Ammon's horn (tissue), 1 donor: ENCODE results near the gene ZDHHC4.

Experiments
- DNase-seq: peaks from one replicate; pipeline ENCODE4 v3.0.0-alpha.2; 2016; ENCODE audit warnings: low spot score

ZDHHC4 gene

DNA sequence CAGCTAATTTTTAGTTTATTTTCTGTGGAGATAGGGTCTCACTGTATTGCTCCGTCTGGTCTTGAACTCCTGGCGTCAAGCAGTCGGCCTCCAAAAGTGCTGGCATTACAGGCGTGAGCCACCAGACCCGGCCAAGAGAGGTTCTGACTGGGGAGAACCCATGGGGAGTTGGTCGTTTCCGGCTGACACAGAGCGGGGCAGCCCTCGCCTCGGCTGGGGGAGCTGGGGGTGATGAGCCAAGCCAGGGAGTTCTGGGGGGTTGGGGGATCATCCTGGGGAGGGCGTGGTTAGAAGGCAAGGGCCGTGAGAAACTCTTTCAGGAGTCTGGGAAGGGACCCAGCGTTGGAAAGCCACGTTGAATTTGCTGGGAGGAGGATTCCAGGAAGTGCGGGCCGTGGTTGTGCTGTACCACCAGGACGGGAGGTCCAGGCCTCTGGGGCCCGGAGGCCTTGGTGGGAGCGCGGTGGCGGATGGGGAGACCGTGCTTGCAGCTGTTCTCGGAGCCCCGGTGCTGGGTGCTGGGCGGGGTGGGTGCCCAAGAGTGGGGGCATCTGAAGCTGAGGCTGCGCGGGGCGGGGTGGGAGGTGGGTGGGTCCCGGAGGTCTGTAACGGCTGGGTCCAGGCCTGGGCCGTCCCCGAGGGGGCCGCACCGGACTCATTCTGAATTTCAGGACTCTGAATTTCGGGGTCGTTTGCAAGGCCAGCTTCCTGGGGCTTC lies 29.8 kb downstream of the ZDHHC4 start:
- no peak for DNase-seq

DNA sequence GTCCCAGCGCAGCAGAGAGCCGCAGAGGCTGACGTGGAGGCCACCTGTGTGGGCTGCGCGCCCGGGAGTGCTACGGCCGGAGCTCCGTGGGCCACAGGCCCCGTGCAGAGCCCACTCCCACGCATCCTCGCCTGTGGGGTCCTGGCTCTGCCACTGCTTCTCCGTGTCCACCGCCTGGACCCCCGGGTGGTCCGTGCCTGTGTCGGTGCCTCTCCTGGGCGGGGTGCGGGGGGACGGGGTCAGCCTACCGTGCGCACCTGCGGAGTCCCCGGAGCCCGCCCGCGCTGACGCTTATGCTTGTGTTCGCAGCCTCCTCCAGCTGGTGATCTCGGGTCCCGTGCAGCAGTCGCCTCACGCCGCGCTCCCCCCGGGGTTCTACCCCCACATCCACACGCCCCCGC lies 30.4 kb downstream of the ZDHHC4 start:
- no peak for DNase-seq

DNA sequence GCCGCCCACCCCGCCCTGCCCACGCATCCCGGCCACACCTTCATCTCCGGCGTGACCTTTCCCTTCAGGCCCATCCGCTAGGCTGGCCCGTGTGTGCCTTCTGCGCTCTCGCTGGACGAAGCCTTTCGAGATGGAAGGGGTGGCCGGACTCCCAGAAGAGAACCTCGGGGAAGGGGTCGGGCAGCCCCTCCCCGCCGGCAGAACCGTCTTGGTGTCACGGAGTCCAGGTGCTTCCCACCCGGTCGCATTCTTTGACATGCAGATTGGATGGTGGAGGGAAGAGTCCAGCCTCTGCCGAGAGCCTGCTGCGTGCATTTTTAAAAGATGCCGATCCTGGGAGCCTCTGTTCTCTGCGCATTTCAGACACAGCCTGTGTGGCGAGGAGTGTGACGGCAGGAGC lies 30.8 kb downstream of the ZDHHC4 start:
- no peak for DNase-seq

DNA sequence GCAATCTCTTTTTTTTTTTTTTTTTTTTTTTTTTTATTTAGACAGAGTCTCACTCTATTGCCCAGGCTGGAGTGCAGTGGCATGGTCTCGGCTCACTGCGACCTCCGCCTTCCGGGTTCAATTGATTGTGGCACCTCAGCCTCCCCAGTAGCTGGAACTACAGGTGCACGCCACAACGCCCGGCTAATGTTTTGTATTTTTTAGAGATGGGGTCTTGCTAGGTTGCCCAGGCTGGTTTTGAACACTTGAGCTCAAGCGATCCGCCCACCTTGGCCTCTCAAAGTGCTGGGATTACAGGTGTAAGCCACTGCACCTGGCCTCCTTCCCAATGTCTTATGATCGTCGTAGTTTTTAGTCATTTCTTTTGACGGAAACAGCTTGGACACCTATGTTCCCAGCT lies 31.5 kb downstream of the ZDHHC4 start:
- no peak for DNase-seq

DNA sequence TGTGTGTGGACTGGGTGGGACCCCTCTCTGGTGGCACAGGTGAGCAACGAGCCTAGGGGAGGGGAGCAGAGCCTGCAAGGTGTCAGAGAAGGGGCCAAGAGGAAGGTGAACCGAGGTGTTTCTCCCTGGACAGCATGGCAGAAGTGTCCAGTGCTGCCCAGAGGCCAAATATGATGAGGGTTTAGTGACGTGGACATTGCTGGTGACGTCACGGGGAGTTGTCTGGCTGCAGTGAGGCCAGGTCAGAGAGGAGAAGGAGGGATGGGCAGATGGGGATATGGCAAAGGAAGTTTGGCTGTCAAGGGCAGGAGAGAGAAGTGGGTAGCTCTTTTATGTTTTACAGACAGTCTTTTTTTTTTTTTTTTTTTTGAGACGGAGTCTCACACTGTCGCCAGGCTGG lies 35.6 kb downstream of the ZDHHC4 start:
- no peak for DNase-seq

DNA sequence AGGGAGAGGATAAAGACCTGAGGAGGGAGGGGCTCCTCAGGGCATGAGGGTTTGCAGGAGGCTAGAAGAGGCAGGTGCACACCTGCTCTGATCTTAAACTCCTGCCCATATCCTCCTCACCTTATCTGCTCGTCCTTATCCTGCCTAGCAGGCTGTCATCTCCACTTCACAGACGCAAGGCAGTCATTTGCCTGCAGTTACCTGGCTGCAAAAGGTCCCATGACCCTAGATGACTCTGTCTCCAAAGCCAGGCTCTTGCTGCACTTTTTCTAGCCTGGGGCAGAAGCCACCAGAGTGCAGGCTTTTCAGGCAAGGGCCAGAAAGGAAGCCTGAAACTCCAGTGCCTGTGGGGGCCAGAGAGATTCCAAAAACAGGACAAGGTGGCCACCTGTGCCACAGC lies 36.5 kb downstream of the ZDHHC4 start:
- no peak for DNase-seq

DNA sequence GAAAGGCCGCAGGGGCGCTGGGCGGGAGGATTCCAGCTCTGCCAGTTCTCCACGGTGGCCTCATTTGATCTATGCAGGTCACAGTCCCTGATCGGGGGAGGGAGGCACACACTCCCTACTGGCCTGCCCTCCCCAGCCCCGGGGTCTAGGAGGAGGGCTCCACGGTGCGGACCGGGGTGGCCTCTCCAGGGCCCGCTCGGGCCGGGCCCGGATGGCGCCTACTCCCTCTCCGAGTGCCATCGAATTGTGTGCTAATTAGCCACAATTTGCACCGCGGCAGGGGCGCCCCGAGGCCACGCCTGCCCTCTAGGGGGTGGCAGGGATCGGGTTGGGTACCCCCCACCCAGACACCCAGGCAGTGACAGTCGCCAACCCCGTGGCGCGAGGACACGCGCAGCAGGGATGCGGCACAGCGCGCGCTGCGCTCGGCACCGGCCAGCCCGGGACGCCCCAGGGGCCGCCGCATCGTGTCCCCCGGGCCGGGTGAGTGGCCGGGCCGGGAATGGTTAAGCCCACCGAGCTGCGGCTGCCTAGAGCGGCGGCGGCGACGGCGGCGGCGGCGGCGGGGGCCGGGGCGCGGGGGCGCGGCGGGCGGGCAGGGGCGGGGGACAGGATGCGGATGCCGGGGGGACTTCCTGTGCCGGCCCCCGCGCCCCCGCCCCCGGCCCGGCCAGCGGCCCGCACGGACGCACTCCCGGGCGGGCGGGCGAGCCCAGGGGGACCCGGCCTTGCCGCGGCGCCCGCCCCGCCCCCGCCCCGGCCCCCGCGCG lies 37.9 kb downstream of the ZDHHC4 start, which contains the start of gene ZNF853:
Gene ZNF853, plus strand, starts transcription at position 658 of the 770 bp plus-strand sequence. CDS start 565 bp downstream, outside the sequence.
- DNase-seq, result no peak

DNA sequence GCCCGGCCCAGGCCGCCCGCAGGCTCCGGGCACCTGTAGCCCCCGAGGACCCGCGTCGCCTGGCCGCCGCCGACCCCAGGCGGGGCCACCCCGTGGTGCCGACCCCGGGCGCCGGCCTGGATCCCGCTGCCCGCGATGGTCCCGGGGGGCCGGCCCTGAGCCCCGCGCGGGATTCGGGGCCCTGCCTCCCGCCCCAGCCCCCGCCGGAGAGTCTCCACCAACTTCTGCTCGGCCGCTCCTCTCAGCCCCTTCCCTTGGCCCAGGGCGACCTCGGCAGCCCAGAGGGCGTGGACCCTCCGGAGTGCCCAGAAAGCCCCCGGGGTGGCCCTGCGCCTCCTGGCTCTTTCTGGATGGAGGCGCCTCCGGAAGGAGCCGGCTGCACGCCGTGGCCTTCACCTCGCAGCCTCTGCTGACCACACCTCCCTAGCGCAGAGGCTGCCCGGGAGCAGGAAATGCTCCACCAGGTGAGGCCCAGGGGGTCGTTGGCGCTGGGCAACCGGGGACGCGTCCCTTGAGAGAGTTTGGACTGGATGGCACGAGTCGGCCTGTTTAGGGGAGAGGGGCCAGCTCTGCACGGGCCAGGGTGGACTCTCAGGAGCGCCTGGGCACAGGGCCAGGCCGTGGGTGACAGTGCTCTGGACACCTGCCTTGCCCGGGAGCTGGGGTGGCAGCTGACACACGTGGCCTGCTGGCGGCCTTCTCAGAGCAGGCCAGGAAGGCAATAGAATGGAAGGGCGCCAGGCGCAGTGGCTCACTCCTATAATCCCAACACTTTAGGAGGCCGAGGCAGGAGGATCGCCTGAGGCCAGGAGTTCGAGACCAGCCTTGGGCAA lies 38.7 kb downstream of the ZDHHC4 start:
- no peak for DNase-seq

DNA sequence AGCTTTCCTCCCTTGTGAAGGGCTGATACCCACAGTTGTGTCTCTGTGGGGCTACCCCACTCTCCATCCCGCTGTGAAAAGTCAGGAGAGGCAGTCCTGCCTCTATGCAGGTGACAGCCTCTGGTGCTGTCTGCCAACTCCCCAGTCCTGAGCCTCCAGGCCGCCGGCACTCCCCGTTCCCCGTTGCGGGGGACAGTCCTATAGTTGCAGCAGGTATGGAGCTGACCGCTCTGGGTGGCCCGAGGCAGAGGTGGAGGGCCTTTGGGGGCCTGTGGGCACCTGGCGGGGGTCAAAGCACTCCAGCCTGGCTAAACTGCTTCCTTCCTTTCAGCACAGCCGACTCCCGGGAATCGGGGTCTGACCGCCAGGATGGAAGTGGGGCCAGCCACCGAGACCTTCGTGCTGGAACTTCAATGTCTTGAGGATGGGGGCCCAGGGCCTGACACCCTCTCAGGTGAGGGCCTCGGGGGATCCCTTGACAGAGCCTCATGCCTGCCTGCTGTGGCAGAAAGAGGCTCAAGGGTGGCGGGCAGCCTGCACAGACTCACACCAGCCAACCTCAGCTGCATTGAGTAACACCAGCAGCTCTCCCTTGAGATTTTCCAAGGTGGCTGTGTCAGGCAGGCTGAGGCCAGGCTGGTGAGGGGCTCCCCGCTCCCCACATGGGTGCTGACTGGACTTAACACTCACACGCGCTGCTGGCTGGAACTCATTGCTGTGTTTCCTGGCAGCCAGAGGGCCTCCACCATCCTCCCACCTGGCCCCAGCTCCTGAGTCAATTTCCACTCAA lies 39.8 kb downstream of the ZDHHC4 start:
- DNase-seq, result no peak

DNA sequence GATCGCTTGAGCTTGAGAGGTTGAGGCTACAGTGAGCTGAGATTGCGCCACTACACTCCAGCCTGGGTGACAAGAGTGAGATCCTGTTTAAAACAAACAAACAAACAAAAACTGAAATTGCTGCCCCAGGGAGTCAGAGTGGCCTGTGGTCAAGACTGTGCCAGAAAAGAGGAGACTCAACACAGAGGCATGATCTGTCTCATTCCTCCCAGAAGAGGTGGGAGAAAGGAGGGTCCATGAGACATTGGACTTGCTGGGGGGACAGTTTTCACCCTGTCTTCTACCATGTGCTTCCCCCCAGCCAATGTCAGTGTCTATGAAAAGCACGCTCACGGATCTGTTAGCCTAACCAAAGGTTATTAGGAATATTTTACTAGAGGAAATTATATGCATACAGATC lies 41.4 kb downstream of the ZDHHC4 start:
- no peak for DNase-seq

DNA sequence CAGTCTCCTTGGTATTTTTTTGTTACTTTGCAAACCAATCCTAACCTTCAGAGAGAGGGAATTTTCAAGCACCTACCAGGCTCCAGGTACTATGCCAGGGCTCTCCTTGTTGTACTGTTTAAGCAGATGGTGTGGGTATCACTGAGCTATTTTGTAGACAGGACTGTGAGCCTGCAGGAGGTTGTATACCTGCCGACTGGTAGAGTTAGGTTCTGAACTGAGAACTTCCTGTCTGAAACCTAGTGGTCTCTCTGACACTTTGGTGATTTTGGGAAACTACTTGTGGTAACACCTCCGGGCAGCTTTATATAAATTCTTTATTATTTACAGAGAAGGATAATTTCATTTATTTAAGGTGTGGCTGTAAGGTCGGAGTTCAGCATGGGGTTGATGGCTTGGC lies 42.7 kb downstream of the ZDHHC4 start:
- DNase-seq, result no peak

DNA sequence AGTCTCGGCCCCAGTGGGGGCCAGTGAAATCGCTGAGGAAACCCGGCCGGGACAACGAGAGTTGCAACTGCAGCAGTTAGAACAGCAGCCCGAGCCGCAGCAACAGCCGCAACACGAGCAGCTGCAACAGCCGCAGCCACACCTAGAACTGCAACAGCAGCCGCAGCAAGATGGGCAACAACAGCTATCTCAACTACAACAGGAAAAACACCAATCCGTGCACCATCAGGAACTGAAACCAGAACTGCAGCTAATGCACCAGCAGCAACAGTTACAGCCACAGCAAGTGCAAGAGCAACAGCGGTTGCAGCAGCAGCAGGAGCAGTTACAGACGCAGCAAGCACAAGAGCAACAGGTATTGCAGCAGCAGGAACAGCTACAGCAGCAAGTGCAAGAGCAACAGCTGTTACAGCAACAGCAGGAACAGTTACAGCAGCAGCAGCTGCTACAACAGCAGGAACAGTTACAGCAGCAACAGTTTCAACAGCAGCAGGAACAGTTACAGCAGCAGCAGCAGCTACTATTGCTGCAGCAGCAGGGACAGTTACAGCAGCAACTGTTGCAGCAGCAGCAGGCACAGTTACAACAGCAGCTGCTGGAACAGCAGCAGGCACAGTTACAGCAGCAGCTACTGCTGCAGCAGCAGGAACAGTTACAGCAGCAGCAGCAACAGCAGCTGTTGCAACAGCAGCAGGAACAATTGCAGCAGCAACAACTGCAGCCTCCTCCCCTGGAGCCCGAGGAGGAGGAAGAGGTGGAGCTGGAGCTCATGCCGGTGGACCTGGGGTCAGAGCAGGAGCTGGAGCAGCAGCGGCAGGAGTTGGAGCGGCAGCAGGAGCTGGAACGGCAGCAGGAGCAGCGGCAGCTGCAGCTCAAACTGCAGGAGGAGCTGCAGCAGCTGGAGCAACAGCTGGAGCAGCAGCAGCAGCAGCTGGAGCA lies 44.2 kb downstream of the ZDHHC4 start:
- no peak for DNase-seq

DNA sequence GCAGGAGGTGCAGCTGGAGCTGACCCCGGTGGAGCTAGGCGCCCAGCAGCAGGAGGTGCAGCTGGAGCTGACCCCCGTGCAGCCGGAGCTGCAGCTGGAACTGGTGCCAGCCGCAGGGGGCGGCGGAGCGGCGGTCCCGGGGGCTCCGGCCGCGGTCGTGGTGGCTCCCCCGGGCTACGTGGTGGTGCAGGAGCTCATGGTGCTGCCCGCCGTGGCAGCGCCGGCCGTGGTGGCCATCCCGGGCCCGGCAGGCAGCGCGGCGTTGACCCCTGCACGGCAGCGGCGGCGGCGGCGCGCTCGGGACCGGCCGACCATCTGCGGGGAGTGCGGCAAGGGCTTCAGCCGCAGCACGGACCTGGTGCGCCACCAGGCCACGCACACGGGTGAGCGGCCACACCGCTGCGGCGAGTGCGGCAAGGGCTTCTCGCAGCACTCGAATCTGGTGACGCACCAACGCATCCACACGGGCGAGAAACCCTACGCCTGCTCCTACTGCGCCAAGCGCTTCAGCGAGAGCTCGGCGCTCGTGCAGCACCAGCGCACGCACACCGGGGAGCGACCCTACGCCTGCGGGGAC lies 45.0 kb downstream of the ZDHHC4 start:
- no peak for DNase-seq

DNA sequence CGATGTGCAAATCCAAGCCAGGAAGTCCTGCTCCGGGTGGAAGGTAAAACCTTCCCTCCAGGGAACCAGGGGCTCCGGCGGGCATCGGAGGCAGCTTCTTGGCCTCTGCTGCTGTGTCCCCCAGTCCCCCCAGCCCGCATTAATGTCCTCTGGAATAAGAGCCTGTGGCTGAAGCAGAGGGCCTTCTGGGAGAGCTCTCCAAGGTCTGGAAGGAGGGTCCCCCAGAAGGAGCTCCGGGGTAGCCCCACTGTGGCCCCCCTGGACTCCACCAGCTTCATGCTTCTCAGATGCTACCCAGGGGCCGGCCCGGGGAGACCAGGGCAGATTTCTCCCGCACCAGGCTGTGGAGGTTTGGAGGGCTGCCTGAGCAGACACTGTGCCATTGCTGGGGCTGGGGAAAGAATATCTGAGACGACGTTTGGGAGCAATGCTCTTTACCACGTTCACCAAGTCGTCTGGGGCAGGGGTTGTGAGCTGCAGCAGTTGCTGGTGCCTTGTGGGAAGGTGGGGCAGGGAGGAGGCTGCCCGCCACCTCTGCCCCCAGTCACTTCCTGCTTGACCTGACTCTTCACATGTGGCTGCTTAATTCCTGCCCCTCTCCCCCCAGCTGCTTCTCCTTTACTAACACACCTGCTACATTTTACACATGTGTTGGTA lies 46.5 kb downstream of the ZDHHC4 start:
- DNase-seq, result no peak

DNA sequence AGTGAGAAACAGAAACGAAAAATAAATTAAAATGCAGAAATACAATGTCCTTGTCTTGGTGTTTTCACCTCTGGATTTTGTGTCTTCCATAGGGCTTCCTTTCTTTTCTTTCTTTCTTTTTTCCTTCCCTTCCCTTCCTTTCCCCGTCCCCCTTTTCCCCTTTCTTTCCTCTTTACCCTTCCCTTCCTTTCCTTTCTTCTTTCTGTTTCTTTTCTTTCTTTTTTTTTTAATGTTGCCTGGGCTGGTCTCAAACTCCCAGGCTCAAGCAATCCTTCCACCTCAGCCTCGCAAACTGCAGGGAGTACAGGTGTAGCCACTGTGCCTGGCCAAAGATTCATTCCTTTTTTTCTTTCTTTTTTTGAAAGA lies 47.0 kb downstream of the ZDHHC4 start:
- DNase-seq, result no peak

DNA sequence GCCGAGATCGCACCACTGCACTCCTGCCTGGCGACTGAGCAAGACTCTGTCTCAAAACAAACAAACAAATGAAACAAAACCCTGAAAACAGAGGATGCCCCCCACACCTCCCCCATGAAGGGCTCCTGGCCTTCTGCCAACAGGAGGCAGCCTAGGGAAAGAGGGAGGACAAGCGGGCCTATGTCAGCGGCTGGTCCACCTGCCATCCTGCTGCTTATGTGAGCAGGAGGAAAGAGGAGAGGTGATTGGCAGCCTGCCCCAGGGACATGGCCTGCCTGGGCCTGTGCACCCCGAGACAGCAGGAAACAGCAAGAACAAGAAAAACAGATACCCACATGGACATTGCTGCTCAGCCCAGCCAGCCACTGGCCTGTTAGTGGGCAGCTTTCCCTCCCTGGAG lies 50.8 kb downstream of the ZDHHC4 start:
- DNase-seq, result no peak

DNA sequence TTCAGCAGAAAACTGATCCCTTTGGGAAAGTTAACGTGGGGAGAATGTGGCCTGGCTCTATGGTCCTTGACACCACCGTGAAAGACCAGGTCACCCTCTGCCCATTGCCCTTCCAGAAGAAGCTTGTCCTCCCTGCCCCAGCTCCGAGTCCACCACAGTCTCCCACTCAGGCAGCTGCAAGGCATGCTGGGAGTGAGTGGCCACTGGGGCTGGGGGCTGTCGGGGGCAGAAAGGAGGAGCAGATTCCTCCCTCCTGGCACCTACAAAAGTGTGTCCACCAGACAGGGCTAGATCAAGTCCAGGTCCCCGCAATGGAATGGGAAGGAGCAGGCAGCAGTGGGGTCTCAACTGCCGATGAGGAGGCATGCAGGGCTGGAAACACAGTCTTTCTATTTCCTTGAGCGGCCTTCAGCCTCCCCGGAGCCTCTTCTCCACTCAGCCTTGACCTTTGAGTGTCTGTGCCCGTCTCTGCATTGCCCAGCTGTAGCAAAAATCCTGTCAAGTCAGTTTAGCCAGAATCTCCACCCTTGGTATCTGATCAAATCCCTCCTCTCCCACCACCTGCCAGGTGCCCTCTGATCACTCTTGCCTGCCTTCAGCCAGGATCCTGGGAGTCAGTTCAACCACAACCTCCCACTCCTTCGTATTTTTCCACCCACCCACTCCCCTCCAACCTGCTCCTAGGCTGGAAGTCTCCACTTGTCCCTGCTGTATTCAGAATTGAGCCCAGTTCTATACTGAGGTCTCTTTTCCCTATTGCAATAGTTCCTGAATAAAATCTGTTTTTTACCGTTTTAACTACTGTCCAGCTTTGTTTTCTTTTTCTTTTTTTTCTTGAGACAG lies 53.0 kb downstream of the ZDHHC4 start:
- DNase-seq, result no peak

DNA sequence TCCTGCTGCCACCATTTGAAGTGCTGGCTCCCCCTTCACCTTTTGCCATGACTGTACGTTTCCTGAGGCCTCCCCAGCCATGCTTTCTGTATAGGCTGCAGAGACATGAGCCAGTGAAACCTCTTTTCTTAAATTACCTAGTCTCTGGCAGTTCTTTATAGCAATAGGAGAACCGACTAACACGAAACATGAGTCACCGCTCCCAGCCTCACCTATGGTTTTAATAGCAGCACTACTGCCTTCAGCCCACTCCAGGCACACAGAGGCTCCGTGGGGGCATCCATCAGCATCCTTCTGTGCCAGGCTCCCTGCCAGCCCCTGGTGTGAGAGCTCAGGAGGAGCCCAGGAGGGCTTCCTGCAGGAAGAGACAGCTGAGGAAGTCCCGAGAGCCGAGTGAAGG lies 54.4 kb downstream of the ZDHHC4 start:
- DNase-seq, result no peak

DNA sequence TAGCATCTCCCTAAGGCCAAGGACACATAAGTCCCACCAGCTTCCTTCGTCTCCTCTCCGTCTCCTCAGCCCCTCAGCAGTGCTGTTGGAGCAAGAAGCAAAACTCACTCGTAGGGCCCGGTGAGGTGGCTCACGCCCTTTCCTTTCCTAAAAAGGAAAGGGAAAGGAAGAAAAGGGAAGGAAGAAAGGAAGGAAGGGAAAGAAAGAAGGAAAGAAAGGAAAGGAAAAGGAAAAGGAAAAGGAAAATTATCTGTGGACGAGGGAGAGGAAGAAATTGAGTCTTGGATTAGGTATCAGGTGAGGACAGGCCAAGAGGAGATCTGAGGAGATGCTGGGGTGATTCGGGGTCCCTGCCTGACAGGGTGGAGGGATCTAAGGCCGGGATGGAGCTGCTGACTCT lies 56.8 kb downstream of the ZDHHC4 start:
- DNase-seq, result no peak
